Measurements from ENCODE around the gene FOXO3.
A peak's percentile ranks its signal among the peaks of the same experiment; 100 is the strongest.

Gene FOXO3

GRCh38 chr6:108576709-108577108 is 16.0 kb downstream of the FOXO3 start:
- no peak for DNase-seq

- no peak for DNase-seq
These were observed 17.4 kb downstream of the FOXO3 start for GRCh38 chr6:108578166-108578565.

DNA sequence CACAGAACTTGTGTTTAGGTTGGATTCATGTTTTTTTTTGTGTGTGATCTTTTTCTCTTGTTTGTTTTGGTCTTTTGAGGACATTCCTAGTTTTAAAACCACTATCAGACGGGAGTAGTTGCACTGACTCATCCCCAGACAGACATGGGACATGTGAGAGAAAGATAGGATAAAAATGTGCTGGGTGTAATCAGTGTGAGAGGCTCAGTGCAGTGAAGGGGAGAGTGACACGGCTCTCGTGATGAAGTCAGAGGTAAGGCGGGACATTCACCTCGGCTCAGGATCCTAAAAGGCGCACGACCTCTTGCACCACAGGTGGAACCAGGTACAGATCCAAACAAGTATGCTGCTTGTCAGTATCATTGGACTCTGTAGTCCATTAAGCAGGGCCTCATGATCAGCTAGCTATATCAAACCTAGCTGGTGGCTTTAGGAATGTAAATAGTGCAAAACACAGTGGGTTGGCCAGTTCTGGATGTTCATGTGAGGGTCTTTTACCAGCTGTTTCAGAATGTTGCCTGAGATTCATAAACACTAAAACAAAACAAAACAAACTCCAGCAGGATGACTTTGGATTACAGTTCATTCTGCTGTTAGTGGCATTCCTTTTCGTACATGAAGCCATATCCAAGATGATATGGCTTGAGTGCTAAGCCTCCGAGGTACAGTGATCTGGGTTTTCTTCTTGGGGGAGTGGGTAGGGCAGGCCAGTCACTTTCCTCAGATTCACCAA is 18.0 kb downstream of the FOXO3 start:
- no peak for DNase-seq

DNA sequence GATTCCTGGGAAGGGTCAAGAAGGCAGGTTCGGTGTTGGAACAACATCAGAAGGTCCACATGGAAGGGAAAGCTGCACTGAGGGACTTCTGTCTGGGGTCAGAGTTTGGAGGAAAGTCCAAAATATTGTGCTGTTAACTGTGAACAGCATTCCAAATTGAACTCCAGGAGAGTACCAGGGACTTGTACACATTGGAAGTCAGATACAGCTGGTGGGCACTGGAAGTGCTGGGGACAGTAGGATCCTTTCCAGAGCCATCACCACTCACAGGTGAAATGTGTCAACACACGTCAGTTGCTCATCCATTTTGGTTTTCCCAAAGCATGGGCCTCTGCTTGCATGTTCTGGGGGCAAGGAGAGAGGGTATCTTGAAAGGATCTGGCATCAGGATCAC is 18.6 kb downstream of the FOXO3 start:
- DNase-seq, result no peak

DNA sequence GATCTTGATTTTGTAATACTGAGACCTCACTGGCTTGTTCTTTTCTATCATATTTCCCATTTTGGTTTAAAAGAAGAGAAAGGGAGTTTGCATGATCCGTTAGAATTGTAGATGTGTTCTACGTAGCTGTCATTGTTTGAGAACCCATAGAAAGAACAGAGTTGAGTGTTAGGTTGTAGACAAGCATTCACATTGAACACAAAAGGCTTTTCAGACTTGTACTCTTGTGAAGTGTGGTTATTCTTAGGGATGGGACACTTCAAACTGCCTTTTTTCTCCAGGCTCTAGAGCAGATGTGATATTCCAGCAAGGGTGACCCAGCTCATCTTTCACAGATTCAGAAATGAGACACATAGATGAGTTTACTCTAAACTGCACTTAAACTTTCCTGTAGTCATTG is 19.9 kb downstream of the FOXO3 start:
- no peak for DNase-seq

DNA sequence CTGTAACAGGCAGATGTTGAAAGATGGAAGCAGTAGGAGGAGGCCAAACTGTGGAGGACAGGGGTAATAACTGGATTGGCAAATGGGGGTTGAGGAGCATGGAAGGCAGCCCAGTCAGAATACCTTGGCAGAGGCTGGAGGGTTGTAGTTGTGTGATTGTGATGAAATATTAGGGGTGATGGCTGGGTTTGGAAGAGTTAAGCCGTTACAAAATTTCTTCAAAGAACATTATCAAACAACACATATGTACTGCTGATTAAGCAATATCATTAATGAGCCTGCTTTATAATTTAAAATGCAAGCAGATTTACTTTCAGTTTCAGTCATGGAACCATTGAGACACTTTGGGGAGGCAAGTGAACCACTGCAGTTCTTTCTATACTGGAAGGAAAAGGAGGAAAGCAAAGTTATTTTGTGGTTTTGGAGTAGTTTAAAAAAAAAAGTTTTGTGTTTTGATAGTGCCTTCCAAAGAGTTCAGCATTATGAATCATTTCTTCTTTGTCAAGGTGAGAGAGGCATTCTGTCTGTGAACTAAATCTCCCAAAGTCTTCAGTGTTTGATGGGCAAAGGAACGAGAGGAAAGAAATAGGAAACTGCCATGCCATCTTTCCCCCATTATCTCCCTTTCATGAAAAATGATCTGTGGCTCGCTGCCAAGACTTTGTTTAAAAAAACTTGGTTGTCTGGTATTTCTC is 20.7 kb downstream of the FOXO3 start:
- no peak for DNase-seq

DNA sequence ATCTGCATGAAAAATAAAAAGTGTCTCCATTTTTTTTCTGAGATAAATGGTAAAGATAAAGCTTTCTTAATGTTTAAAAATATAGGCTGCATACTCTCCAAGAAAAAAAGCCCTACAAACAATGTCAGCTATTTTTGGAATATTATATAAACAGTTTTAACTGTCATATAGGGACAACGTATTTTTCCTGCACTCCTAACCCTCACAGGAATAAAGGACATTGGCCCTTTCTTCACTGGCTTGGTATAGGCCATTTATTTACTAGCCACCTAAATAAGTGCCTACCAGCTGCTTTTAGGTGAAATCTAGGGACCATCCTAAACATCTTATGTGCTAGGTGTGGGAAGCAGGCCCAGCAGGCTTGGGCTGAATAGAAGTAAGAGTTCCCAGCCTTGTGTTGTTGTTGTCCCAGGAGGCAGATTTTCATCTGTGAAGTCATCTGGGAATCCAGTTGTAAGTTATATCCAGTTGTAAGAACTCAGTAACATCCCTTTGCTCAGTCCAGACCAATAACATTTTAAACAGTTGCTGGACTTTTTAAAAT is 21.3 kb downstream of the FOXO3 start:
- no peak for DNase-seq

DNA sequence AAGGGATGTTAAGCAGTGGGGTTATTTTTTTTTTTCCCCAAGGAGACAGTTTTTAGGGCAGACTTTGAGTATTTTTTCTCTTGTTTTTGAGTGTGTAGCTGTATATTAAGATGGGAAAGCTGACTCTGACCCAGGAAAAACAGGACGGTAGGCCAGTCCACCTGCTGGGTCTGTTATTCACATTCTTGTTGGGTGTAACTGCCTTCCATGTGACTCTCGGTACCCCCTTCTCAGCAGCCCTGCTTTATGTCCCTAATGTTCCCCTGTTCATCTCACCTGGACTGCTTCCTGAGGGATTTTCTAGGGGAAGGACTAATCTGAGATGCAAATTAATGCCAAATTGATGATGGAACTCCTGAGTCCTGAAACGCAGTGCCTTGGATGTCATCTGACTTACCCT is 21.9 kb downstream of the FOXO3 start:
- no peak for DNase-seq

- no peak for DNase-seq
These were observed 23.6 kb downstream of the FOXO3 start for GRCh38 chr6:108584323-108584722.

DNA sequence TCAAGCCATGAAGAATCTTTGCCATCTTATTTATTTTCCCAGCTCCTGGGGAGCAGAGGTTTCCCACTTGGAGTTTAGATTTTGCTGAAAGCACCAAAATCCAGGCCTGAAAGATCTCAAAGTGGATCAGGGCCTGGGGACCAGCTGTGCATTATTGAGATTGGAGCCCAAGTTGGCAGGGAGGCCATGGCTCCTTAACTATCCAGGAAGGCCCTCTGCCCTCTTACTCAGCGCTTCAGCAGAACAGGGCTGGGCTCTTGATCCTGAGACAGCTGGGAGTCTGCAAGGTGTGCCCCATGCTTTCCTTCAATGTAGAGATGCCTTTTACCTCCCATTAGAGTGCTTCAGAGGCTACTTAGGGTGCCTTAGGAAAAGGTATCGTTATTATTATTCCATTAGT is 24.6 kb downstream of the FOXO3 start:
- no peak for DNase-seq

DNA sequence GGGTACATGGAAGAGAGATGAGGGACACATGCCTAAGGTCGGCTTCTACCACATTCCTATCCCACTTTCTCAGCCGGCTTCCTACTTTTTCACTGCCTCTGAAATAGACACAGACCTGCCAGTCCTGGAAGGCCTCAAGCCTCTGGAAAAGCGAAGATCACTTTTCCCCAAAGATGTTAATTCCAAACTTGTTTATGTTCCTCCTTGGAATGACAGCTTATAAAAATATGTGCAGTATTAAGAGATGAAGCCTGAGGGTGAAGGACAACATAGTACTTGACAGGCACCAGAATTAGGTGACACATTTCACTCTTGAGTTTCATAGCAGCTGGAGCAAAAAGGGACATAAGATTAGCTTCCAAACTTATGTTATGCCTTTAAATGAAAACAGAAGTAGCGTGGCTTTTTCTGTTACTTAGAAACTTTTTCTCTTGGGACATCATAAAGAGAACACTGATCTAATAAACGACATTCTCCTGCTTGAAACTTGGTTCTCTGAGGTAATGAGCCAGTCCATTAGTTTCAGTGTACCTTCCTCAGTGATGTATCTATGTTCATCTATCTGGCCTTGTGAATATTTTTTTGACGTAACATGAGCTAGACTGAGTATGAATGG is 25.3 kb downstream of the FOXO3 start:
- no peak for DNase-seq

GRCh38 chr6:108587258-108588059 is 26.7 kb downstream of the FOXO3 start:
- no peak for DNase-seq

DNA sequence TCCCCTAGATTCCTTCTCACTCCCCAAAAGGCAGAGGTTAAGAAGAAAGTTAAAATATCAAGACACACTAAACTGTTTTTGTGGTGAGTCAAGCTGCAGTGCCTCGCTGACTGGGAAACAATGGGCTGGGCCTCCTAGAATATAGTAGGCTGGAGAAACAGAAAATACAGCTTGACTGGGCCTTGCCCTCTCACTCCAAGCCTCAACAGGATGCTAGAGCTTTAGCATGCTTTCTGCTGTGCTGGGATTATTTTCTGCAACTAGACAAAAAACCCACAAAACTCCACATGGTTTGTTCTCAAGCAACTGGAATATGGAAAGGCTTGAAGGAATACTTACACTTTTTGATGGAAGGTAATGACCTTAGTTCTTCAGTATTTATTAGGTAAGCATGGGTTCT is 27.9 kb downstream of the FOXO3 start:
- no peak for DNase-seq

DNA sequence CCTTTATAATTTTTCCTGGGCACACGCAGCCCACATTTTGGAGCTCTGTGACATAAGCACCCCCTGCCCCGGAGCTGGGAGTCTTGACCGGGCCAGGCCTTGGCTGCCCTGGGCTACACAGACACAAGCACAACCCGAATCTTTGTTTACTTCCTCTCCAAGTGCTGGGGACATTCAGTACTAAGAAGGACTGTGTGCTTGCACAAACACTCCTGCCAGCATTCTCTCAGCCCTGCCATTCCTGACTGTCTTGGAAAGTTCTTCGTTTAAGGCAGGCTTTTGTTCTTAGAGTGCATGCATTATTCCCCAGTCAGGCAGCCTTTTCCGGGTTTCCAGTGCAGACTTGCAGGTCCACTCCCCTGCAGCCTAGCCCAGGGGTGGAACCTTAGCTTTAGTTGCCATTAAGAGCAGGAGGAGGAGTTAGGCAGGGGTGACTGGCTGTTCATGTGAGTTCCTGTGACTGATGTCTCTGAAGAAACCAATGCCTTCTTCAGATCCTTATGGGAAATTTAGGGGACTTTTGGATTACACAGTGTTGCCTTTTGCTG is 28.6 kb downstream of the FOXO3 start:
- DNase-seq, result no peak

DNA sequence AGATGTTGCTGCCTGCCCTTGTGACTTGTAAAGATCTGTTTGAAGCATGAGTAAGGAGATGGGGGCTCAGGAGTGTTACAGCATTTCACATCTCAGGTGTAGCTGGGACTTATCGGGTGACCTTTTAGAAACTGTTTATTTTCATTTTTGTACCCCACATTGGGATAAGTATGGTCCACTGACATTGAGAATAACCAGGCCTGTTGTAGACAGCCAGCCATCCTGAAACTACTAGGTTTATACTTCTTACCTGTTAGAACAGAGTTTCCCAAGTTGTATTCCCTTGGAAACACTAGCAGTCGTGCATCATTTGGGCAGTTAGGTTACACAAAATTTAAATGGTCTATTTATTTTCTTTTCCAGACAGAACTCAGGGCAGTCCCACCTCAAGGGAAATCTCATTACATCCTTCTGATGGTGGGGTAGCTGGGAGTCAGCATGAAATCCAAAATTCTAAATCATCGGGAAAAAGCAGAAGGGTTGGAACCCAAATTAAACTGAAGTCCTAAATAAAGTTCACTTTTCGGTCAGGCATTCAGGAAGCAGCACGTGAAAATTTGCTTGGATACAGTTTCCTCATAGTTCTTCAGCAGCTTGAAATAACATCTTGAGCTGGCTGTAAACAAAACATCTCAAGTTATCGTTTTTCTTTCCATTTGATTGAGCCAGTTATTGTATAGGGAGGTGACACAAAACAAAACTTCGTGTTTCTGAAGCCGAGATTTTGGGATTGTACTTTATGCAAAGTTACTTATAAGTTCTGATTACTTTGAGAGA is 30.5 kb downstream of the FOXO3 start:
- DNase-seq, result no peak

GRCh38 chr6:108592371-108593337 is 31.9 kb downstream of the FOXO3 start:
- peak; percentile 51 for DNase-seq

- no peak for DNase-seq
These were observed 33.4 kb downstream of the FOXO3 start for GRCh38 chr6:108594151-108594550.

DNA sequence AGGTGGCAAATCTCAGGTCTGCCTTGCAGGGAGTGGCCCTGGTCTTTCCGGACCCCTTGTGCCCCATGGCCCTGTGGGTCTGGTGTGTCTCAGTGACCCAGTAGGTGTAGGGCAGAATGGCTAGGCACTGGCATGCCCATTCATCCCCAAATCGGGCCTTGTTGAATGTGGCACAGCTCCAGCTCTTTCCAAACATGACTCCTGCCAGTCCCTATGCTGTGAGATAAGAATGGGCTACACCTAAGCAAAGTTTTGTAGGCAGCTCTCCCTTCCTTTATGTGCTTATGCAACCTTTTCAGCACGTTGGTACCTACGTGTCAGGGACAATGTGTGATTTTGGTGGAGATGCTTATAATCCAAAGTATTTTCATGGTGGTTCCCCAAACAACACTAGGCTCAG is 33.9 kb downstream of the FOXO3 start:
- no peak for DNase-seq

- no peak for DNase-seq
These were observed 36.2 kb downstream of the FOXO3 start for GRCh38 chr6:108596956-108597355.

DNA sequence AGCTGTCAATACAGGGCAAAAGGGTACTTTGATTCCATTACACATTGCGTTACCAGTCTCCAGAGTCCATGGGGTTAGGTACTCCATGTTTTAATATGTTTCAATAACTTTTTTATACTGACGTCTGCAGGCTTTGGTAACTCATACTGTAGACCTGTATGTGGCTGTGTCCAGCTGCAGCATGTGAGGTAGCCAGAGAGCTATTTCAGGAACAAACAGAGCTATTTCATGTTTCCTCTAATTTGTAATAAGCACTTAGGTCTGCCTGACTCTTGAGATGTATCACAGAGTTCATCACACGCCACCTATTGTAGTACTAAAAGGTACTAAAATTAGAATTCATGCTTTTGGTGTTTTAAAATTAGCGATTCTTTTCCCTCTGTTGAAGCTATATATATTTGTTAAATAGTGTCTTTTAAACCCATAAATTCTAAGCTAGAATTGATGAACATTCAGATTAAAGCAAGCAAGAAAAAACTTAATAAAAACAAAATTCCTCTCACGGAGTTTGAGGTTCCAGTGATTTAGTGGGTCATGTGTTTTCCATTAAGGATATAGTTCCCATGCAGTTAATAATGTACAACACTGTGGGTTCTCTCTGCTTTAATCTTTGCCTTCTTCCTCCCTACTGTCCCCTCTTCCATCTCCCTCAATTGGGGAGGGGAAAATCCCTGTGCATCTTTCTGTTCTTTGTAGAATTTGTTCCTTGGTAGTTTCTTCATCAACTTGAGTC is 37.0 kb downstream of the FOXO3 start:
- DNase-seq, result no peak

All from activated CD4-positive, alpha-beta T cell treated with anti-CD3 and anti-CD28 coated beads, Interleukin-10, Interleukin-2, amounts not matched to agents 100 ng/mL and 50 ng/mL, durations not matched to agents 16 hours and 8 hours (primary cell).